Left renal cortex interstitium (tissue), 4 donors: ENCODE data around the gene PROB1. TPM values are rescaled to one million over a fixed set of nuclear protein-coding genes. Genes with fewer than 3 reads are reported as not detected.
"Not testable (repeated sequence)": the region's sequence is repeated elsewhere in the genome, so short reads cannot be mapped to it uniquely, and the experiment has no call there.

Experiments
- DNase-seq, 4 donors: peaks; one replicate each; pipeline ENCODE4 v3.0.0-alpha.2; 2013; ENCODE audit warnings: low read depth in 4 of 4, low spot score in 2 of 4, missing footprints in 1 of 4
- polyA plus RNA-seq, 4 donors: library from polyadenylated mRNA; unstranded; fragments of 120-200 nt; gene quantifications; one replicate each; pipeline ENCODE4 v1.2.1, GENCODE V29; 2013; ENCODE audit not compliant: insufficient read length in 4 of 4

The PROB1 gene
- polyA plus RNA-seq, 4 donors: 1.7 to 3.5 (median 3.0) TPM

- no peak for DNase-seq
These were observed 12.8 kb downstream of the PROB1 start for GRCh38 chr5:139381837-139382761.

GRCh38 chr5:139379626-139380449, 15.1 kb downstream of the PROB1 start:
- DNase-seq: no peak

GRCh38 chr5:139378941-139379361, 16.0 kb downstream of the PROB1 start:
- DNase-seq: no peak

- no peak for DNase-seq
These were observed 16.6 kb downstream of the PROB1 start for GRCh38 chr5:139378101-139378825.

GRCh38 chr5:139377226-139377625, 17.7 kb downstream of the PROB1 start:
- DNase-seq: no peak

- no peak for DNase-seq
These were observed 18.5 kb downstream of the PROB1 start for GRCh38 chr5:139376364-139376763.

GRCh38 chr5:139374909-139375308, 20.0 kb downstream of the PROB1 start:
- no peak for DNase-seq

GRCh38 chr5:139371482-139372435, 23.1 kb downstream of the PROB1 start:
- DNase-seq: no peak

GRCh38 chr5:139369181-139369580, 25.7 kb downstream of the PROB1 start:
- no peak for DNase-seq

GRCh38 chr5:139368613-139369012, 26.3 kb downstream of the PROB1 start:
- DNase-seq: no peak

- DNase-seq: no peak
These were observed 30.4 kb downstream of the PROB1 start for GRCh38 chr5:139364466-139364865.

- DNase-seq: no peak
These were observed 31.0 kb downstream of the PROB1 start for GRCh38 chr5:139363937-139364336.

- no peak for DNase-seq
These were observed 33.0 kb downstream of the PROB1 start for GRCh38 chr5:139361835-139362429.

GRCh38 chr5:139360384-139360783, 34.5 kb downstream of the PROB1 start:
- no peak for DNase-seq

GRCh38 chr5:139358064-139358463, 36.8 kb downstream of the PROB1 start:
- no peak for DNase-seq

GRCh38 chr5:139355900-139356299, 39.0 kb downstream of the PROB1 start:
- DNase-seq: not testable (repeated sequence)

- no peak for DNase-seq
These were observed 40.7 kb downstream of the PROB1 start for GRCh38 chr5:139354186-139354585.

- DNase-seq: not testable (repeated sequence)
These were observed 47.0 kb downstream of the PROB1 start for GRCh38 chr5:139347863-139348262.

- DNase-seq: not testable (repeated sequence)
These were observed 49.5 kb downstream of the PROB1 start for GRCh38 chr5:139345442-139345841.
